HG03025 (cell line): Measurements from ENCODE around the gene RBM28.

Experiments used
- ATAC-seq: cut with Tn5 transposase; IDR thresholded peaks from one replicate; pipeline ENCODE4 v1.9.1; 2021; ENCODE audit warnings: mild to moderate bottlenecking, moderate library complexity; ENCODE audit not compliant: unreplicated experiment, low FRiP score

Gene RBM28

DNA sequence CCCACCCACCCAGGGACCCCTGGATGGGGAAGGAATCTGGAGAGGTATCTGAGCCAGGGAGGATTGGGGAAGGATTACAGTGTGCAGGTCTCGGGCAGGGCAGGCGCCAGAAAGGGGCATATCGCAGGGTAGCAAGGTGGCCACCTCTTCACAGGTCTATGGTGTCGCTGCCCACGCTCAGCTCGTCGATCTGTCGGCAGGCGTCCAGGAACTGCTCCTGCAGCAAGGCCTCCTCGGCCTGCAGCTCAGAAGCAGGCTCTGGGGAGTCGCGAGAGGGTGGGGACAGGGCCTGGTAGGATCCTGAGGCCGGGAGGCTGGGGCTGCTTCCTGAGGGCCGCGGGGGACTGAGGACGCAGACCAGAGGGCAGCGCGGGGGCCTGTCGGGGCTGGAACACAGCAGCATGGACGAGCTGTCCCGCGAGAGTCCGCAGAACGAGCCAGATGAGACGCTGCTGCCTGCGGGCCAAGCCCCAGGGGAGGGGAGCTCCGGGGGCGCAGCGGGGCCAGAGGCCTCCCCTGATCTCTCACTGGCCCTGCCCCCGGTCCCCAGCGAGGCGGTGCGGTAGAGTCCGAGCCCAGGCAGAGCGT is 7.1 kb upstream of the RBM28 start:
- ATAC-seq: no peak

- no peak for ATAC-seq
Observed at GRCh38 chr7:128349466-128349825, 5.7 kb upstream of the RBM28 start.

GRCh38 chr7:128347647-128348097 is 4.0 kb upstream of the RBM28 start:
- no peak for ATAC-seq

- no peak for ATAC-seq
Observed at GRCh38 chr7:128344431-128344774, 695 bp upstream of the RBM28 start.

DNA sequence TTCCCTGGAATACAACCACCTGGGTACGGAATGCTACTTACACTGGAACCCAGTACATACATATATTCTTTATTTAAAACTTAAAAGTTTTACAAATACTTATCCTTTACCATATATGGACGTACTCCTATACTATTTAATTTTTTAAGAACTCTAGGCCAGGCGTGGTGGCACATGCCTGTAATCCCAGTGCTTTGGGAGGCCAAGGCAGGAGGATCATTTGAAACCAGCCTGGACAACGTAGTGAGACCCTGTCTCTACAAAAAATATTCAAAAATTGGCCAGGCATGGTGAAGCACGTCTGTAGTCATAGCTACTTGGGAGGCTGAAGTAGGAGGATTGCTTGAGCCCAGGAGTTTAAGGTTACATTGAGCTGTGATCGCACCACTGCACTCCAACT is 2.0 kb downstream of the RBM28 start:
- ATAC-seq: no peak

GRCh38 chr7:128335730-128336129 is 8.0 kb downstream of the RBM28 start:
- no peak for ATAC-seq

- no peak for ATAC-seq
Observed at GRCh38 chr7:128324368-128324680, 19.4 kb downstream of the RBM28 start.

DNA sequence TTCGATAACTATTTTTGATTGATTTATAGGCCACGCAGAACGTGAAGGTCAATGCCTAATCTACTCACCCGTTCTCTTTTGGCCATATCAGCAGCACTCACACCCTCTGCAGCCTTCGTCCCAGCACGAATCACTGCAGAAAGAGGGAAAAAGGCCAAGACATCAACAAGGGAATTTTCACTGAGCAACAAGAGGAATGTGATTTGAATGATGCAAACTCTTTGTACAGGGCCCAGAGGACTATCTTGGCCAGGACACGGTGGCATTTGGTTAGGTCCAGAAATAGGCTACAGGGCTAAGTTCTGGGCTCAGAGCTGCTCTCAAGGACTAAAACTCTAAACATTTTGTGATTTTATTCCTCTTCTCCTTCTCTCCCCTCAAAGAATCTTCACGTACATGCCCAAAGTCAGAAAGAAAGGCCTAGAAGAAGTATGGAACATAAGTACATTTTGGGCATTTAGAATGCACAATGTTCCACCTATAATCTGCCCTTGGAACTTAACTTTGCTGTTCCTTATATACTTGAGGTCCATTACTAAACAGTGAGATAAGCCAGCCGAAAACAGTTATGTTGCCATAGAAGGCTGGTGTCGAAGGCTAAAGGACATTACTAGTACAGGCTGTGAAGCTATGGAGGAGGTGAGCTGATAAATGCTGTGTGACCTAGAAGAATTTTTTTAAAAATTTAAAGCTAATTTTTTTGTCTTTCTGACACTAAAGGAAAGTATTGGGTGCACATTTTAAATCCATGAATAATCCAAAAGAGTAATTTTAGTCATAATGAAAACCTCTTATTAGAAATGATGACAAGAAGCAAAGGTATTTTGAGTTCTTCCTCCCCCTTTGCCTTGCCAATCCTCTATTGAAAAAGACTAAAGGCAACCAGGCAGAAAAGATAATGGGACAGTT is 20.0 kb downstream of the RBM28 start:
- no peak for ATAC-seq

DNA sequence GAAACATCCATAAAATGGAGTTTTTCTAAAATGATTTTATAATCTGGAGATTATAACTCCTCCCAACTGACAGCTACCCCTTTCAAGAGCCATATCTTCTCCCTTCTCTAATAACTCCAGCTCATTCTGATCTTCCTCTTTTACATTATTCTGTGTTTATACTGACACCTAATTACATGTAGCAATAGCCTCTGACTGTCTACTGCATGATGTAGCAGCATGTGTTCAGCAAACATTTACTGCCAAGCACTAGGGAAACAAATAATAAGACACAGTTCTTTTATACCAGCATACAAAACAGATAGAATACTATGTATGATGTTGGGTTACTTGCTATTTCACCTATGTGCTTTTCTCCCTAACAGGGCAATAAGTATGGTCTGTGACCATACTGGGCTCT is 20.7 kb downstream of the RBM28 start:
- ATAC-seq: no peak

GRCh38 chr7:128322040-128322643 is 21.6 kb downstream of the RBM28 start:
- no peak for ATAC-seq

- no peak for ATAC-seq
Observed at GRCh38 chr7:128321044-128321422, 22.7 kb downstream of the RBM28 start.

DNA sequence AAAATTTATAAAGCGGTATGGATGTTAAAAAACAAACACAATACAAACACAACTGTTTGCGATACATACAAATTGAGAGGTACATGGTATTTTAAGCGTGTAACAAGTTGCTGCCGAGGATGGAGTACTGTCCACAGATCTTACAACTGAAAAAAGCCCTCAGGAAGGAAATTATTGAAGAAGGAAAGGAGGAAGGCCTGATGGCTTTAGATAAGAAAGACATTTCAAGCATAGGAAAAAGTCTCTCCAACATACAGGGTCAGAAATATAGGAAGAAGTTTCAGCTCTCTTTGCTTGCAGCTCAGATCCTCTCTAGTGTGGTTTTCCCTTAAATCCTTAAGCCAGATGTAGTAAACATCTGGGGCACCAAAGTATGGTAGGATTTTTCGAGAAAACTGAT is 25.0 kb downstream of the RBM28 start:
- no peak for ATAC-seq

- ATAC-seq: no peak
Observed at GRCh38 chr7:128311013-128311412, 32.7 kb downstream of the RBM28 start.

- ATAC-seq: no peak
Observed at GRCh38 chr7:128310499-128310898, 33.2 kb downstream of the RBM28 start.

GRCh38 chr7:128309976-128310375 is 33.7 kb downstream of the RBM28 start:
- no peak for ATAC-seq

DNA sequence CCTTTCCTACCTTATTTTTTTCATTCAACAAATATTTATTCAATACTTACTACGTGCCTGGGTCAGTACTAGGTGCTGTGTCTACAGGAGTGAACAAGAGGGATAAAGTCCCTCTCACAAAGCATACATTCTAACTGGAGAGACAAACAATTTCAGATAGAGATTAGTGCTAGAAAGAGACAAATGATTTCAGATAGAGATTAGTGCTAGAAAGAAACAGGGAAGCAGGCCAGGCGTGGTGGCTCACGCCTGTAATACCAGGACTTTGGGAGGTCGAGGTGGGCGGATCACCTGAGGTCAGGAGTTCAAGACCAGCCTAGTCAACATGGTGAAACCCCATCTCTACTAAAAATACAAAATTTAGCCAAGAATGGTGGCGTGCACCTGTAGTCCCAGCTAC is 34.6 kb downstream of the RBM28 start:
- ATAC-seq: no peak

- no peak for ATAC-seq
Observed at GRCh38 chr7:128307061-128307460, 36.6 kb downstream of the RBM28 start.

- ATAC-seq: no peak
Observed at GRCh38 chr7:128304212-128304611, 39.5 kb downstream of the RBM28 start.

GRCh38 chr7:128303643-128304042 is 40.1 kb downstream of the RBM28 start:
- no peak for ATAC-seq

DNA sequence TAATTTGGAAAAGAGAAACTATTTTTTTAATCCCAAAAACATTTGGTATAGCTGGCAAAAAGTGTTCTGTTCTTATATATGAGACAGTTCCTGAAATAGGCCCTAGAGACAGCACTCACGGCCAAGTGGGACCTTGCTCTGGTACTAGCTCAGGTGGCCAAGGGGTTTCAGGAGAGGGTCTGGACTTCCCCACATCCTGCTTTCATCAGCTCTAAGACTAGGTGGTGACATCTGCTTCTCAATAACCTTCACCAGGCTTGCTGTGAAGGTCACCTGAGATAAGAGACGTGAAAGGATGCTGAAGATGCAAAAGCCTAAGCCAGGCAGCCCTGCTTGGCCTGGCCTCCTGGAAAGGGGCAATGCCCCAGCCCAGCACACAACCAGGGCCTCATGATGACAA is 40.6 kb downstream of the RBM28 start:
- ATAC-seq: no peak

GRCh38 chr7:128302139-128302538 is 41.6 kb downstream of the RBM28 start:
- no peak for ATAC-seq

DNA sequence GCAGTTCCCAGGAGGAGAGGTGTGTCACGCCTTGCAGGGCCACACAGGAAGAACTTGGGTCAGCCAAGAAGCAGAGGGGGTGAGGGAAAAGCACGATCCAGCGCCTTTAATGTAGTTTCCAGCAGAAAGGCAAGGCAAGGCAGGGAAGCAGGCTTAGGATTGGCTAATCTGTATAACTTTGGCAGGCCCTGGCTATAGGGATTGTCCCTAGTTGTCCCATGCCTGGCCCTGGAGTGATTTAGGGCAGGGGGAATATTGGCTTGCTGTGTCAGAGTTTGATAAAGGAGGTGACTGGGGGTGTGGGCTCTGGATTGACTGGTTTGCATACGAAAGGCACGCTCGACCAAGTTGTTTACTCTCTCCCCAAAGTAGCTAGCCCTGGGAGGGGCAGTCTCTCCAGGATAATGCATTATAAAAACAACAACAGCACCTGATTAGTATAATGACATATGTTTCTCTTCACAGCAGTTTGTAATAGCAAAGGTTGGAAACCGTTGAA is 44.5 kb downstream of the RBM28 start:
- ATAC-seq: no peak
